Parietal lobe (tissue), 1 donor: Measurements from ENCODE around the gene CENPA. TPM values are rescaled to one million over a fixed set of nuclear protein-coding genes. Genes with fewer than 3 reads are reported as not detected.

Source experiments
- total RNA-seq: library from RNA; depleted of rRNA; stranded (reverse); fragments of >200 nt; gene quantifications from one replicate; pipeline ENCODE4 v1.2.3, GENCODE V29; 2014

The CENPA gene
- total RNA-seq, result 1.3 TPM

DNA sequence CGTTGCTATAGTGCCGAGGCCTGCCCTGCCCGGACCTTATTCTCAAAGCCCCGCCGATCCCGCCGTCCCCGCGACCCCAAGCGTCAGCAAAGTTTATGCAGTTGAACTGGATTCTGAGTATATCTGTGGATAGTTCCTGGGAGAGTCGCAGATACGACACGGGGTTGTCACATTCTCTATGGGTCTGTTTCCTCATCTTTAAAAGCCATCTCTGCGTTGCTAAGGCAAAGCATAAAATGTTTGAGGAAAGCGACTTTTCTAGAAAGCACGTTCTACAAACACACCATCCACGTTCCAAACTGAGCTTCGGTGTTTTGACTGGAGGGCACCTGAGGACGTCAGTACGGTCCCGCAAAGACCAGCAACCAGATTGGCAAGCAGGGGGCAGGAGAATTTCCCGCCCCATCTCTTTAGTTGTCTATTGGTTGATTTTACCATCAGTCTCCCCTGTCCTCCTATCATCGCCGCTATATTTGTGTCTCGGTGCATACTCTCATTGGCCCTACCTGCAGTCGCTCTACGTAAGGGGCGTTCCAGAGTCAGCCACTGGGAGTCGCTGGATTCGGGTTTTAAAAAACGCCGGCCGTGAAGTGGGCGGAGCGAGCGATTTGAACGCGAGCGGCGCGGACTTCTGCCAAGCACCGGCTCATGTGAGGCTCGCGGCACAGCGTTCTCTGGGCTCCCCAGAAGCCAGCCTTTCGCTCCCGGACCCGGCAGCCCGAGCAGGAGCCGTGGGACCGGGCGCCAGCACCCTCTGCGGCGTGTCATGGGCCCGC is at the start of gene CENPA:
CENPA (plus strand) TSS at position 626 of the 776 bp plus-strand sequence; CDS start at position 767, 141 bp downstream.

GRCh38 chr2:26764078-26764887 is 21.6 kb upstream of the CENPA start, which contains the start of gene SLC35F6:
Gene SLC35F6, plus strand, starts transcription at chr2:26764284. Its CDS starts 66 bp downstream, at chr2:26764350.

Other genes with a start within 250 kb of the CENPA start
- not detected for gene CIB4, start 144.7 kb upstream of the CENPA start, total RNA-seq
- gene KCNK3, start 93.3 kb upstream of the CENPA start, total RNA-seq, result 5.0 TPM
- gene SLC35F6, start 21.8 kb upstream of the CENPA start, total RNA-seq, result 21.3 TPM
- 184 TPM for gene DPYSL5, start 62.1 kb downstream of the CENPA start, total RNA-seq
- gene MAPRE3, start 184.6 kb downstream of the CENPA start, total RNA-seq, result 35.7 TPM
- gene TMEM214, start 246.9 kb downstream of the CENPA start, total RNA-seq, result 15.7 TPM